VCaP (cell line): ENCODE measurements around the gene FXYD3.

ENCODE experiments used
- H3K27ac ChIP-seq: fragments of 450-650 bp; 2 replicates; pipeline ENCODE4 v1.5.1; 2017
- TF ChIP-seq, protein P1 (sequence below): fragments of 450-650 bp; conservative IDR thresholded peaks from 2 replicates; pipeline ENCODE4 v1.5.1; 2017; ENCODE audit warnings: mild to moderate bottlenecking, moderate library complexity

Gene FXYD3

DNA sequence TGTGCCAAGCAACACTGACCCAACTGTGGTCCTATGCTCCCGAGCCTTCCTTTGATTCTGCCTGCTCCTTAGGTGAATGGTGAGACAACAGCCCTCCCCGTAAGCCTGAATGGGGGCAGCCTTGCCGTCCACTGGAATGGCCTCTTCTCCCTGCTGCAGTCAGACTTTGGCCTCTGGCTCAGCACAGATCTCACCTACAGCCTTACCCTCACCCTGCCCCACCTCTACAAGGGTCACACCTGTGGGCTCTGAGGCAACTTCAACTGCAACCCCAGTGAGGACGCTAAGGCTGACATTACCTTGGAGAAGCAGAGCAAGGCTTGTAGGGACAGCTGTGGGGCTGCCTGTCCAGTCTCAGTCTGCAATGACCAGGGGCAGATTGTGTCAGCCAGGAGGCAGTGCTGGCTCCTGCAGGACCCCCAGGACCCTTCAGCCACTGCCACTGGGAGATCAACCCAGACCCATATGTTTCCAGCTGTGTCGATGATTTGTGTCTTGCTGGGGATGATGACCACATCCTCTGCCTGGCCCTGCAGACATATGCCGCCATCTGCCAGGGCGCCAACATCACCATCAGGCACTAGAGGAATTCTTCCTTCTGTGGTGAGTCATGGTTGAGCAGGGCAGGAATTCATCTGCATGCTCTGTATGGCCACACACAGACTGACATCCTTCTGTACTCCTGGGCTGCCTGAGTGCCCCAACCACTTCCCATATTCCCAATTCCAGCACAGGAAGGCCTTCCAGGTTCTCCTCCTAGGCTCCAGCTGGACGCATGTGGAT lies 27.3 kb upstream of the FXYD3 start:
- no peak overlapping the region for H3K27ac ChIP-seq
- TF ChIP-seq, protein P1, sequence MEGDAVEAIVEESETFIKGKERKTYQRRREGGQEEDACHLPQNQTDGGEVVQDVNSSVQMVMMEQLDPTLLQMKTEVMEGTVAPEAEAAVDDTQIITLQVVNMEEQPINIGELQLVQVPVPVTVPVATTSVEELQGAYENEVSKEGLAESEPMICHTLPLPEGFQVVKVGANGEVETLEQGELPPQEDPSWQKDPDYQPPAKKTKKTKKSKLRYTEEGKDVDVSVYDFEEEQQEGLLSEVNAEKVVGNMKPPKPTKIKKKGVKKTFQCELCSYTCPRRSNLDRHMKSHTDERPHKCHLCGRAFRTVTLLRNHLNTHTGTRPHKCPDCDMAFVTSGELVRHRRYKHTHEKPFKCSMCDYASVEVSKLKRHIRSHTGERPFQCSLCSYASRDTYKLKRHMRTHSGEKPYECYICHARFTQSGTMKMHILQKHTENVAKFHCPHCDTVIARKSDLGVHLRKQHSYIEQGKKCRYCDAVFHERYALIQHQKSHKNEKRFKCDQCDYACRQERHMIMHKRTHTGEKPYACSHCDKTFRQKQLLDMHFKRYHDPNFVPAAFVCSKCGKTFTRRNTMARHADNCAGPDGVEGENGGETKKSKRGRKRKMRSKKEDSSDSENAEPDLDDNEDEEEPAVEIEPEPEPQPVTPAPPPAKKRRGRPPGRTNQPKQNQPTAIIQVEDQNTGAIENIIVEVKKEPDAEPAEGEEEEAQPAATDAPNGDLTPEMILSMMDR = no peak

DNA sequence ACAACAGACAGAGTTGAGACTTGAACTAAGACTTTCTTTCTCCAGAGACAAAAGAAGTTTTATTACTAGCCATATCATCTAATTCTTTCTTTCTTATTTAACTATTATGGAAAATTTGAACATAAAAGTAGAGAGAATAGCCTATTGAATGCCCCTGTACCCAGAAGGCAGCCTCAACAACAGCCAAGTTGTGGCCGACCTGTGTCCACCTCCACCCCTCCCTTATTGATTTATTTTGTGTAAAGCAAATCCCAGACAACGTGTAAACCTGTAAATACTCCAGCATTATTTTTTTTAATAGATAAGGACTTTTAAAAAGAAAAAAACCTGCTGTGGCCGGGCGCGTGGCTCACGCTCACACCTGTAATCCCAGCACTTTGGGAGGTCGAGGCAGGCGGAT lies 26.1 kb upstream of the FXYD3 start:
- TF ChIP-seq, protein P1 = no peak
- no peak overlapping the region for H3K27ac ChIP-seq

DNA sequence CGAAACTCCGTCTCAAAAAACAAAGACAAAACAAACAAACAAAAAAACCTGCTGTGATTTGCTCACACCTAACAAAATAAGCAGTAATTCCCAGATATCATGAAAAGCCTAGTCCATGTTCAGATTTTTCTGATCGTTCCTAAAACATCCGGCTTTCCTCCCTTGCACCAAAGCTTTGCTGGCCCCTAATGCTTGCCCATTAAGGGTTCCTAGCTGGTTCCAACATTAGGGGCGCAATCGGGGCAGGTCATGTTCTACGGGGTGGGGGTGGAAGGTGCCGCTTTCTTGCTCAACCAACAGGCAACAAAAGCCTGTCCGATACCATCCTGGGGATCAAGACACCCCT lies 25.5 kb upstream of the FXYD3 start:
- H3K27ac ChIP-seq = peak overlapping the region; percentile 68
- TF ChIP-seq, protein P1 = no peak

DNA sequence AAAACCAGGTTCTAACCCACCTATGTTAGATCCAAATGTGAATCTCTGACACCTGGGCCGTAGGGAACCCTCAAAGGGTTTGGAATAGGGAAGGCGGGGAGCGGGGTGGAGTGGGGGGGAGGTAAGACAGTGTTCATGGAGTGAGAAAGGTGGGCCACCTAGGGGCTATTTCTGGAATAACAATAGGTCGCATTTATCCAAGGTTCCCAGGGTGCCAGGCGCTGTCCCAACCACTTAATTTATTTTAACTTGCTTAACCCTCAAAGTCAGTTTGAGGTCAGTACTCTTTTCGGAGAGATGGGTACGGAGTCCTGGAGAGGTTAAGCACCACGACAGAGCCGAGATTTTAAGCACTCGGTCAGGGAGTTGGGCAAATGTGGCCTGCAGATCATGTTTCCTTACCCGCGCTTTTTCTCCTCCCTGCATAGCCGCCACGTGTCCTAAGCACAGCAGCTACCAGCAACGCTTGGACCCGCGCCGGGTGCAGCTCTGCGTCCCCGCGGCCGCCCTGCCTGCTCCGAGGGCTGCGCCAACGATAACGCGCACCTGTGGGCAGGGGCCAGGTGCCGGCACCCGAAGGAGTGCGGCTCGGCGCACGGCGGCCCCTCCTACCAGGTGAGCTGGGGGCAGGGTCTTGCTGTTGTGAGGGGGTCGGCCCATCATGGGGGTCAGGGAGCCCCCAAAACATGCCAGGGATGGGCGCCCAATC lies 25.0 kb upstream of the FXYD3 start:
- peak overlapping the region; percentile 68 for H3K27ac ChIP-seq

DNA sequence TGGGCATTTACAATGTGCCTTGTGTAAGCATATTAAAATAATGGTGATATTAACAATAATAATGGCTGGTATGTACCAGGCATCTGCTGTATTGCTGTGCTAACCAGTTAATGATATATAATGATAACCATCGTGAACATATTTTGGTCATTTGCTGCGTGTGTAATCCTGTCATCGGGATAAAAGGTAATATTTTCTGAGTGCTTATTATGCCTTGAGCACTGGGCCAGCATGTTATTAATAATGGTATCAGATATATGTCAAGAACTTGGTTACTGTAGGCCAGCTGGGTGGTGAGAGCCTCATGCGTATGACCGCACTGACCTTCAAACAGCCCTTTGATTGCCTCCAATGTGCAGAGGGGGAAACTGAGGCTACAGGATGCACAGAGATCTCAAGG lies 22.2 kb upstream of the FXYD3 start:
- TF ChIP-seq, protein P1 = no peak
- H3K27ac ChIP-seq = no peak overlapping the region

More for the DNA sequence above, 25.0 kb upstream of the FXYD3 start:
- TF ChIP-seq, protein P1 = peak; percentile 86

- H3K27ac ChIP-seq = no peak overlapping the region
- TF ChIP-seq, protein P1 = no peak
Measured at GRCh38 chr19:35093941-35094647, 21.5 kb upstream of the FXYD3 start.

- TF ChIP-seq, protein P1 = no peak
- no peak overlapping the region for H3K27ac ChIP-seq
Measured at GRCh38 chr19:35094656-35095055, 21.0 kb upstream of the FXYD3 start.
